K562 (cell line): ENCODE results near the gene SEC14L3. TPM values are rescaled to one million over a fixed set of nuclear protein-coding genes. Genes with fewer than 3 reads are reported as not detected.

Source experiments
- ARID1B ChIP-seq: fragments of 450-650 bp; IDR thresholded peaks from 2 replicates; pipeline ENCODE4 v1.6.1; 2016; ENCODE audit warnings: antibody characterized with exemption, mild to moderate bottlenecking, inconsistent platforms
- ATF1 ChIP-seq, 2 experiments: fragments of 450-650 bp in 1 of 2; IDR thresholded peaks; 2 replicates each; pipeline ENCODE4 v1.6.1; 2016; ENCODE audit warnings: missing compliant biosample characterization in 1 of 2, missing genetic modification characterization in 1 of 2
- BCL6 ChIP-seq: fragments of 250-450 bp; sonication (Bioruptor Pico); IDR thresholded peaks from 2 replicates; pipeline ENCODE4 v1.4.0; 2020
- L3MBTL2 ChIP-seq: fragments of 450-650 bp; IDR thresholded peaks from 2 replicates; pipeline ENCODE4 v1.6.1; 2016; ENCODE audit warnings: mild to moderate bottlenecking, moderate library complexity
- NFIX ChIP-seq: fragments of 250-450 bp; sonication (Bioruptor Pico); IDR thresholded peaks from 2 replicates; pipeline ENCODE4 v1.4.0; 2020; ENCODE audit warnings: low read depth, mild to moderate bottlenecking, moderate library complexity
- NR2C2 ChIP-seq, 2 experiments: fragments of 200-800 bp in 1 of 2; sonication (Bioruptor generic) in 1 of 2; sonication (generic) in 1 of 2; formaldehyde crosslinking in 1 of 2; IDR thresholded peaks; 2 replicates each; pipeline versions ENCODE4 v1.6.1 to v1.8.0; 2016 to 2022; ENCODE audit warnings: mild to moderate bottlenecking in 1 of 2, missing compliant biosample characterization in 1 of 2, missing genetic modification characterization in 1 of 2, missing genetic modification reagents in 1 of 2
- NR4A1 ChIP-seq, 2 experiments: fragments of 250-450 bp in 1 of 2; fragments of 450-650 bp in 1 of 2; sonication (Bioruptor Pico) in 1 of 2; IDR thresholded peaks; 2 replicates each; pipeline versions ENCODE4 v1.4.0 to v1.6.1; 2016 to 2020; ENCODE audit warnings: mild to moderate bottlenecking in 2 of 2, missing compliant biosample characterization in 1 of 2, missing genetic modification characterization in 1 of 2, moderate library complexity in 1 of 2
- RUNX1 ChIP-seq: sonication (generic); IDR thresholded peaks from 2 replicates; pipeline ENCODE4 v1.6.1; 2016; ENCODE audit warnings: antibody characterized with exemption, low read depth
- SMAD1 ChIP-seq: fragments of 150-350 bp; IDR thresholded peaks from 2 replicates; pipeline ENCODE4 v1.6.1; 2014; ENCODE audit warnings: low read length, low read depth; ENCODE audit not compliant: partially characterized antibody
- TBP ChIP-seq: optimal IDR thresholded peaks from 2 replicates; pipeline ENCODE3; 2011; ENCODE audit warnings: low read depth, low read length, improper control_type of control experiment
- ZNF174 ChIP-seq: fragments of 250-450 bp; sonication (Bioruptor Pico); IDR thresholded peaks from 2 replicates; pipeline ENCODE4 v1.4.0; 2020; ENCODE audit warnings: mild to moderate bottlenecking
- polyA plus RNA-seq, 8 experiments: library from polyadenylated mRNA; depleted of rRNA in 4 of 8; stranded (reverse) in 5 of 8; unstranded in 3 of 8; fragments of >200 nt; fragmentation: Nextera tagmentation in 2 of 8; fragmentation: Illumina TruSeq in 1 of 8; extraction: Ambion mirVana in 2 of 8; extraction: Trizol in 1 of 8; gene quantifications; 2 replicates each; pipeline versions ENCODE4 v1.2.1 to v1.2.3, GENCODE V29; 2011 to 2014; ENCODE audit warnings: inconsistent platforms in 1 of 8, missing spikeins in 1 of 8
- total RNA-seq, 7 experiments: library from RNA; depleted of rRNA in 6 of 7; stranded (reverse); fragments of >200 nt in 6 of 7; fragmentation: Illumina TruSeq in 2 of 7; extraction: Trizol in 2 of 7; gene quantifications; 2 replicates each; pipeline versions ENCODE4 v1.2.1 to v1.2.3, GENCODE V29; 2011 to 2021; ENCODE audit warnings: low replicate concordance in 1 of 7
- TF ChIP-seq, protein P1 (sequence below): fragments of 250-450 bp; sonication (Bioruptor Pico); IDR thresholded peaks from 2 replicates; pipeline ENCODE4 v1.5.0; 2021; ENCODE audit warnings: mild to moderate bottlenecking, borderline replicate concordance
- TF ChIP-seq, protein P2 (sequence below): fragments of 150-350 bp; IDR thresholded peaks from 2 replicates; pipeline ENCODE4 v1.6.1; 2014; ENCODE audit warnings: low read depth, mild to moderate bottlenecking, low read length, borderline replicate concordance
- TF ChIP-seq, protein P3 (sequence below): fragments of 250-450 bp; sonication (Bioruptor Pico); IDR thresholded peaks from 2 replicates; pipeline ENCODE4 v1.9.0; 2021; ENCODE audit warnings: mild to moderate bottlenecking
- TF ChIP-seq, protein P4 (sequence below): IDR thresholded peaks from 3 replicates; pipeline ENCODE4 v1.6.1; 2011; ENCODE audit warnings: borderline replicate concordance, mild to moderate bottlenecking; ENCODE audit not compliant: insufficient read length, insufficient read depth

SEC14L3 gene
- total and polyA plus RNA-seq, 9 of the 15 experiments (the other 6 are each of a cell fraction or from before 2014, with no cell fraction given), result not detected

DNA sequence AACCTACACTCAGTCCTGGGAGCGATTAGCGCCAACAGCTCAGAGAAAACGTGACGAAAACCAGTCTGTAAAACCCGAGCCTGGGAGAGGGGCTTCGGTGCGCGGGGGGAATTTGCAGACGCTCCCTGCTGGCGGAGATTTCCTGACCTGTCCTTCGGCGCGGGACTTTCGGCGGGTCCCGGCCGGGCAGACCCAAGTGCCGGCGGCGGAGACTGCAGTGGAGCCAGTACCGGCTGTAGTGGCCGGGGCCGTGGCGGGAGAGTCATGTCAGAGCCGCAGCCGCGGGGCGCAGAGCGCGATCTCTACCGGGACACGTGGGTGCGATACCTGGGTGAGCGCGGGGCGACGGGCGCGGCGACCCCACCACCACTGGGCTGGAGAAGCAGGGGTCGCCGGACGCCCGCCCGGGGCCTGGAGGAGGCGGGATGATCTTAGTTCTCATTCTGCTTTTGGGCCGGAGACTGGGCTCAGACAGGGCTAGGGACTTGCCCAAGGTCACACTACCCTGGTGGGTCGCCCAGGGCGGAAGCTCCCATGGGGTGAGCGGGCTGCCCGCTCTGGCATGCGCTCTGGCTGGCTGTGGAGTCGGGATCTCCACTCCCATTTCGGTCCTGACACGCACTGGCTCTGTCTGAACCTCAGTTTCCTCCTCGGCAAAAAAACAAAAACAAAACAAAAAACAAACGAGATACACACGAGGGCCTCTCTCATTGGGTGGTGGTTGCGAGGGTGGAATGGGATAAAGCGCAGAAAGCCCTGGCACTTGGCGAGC, 46.0 kb downstream of the SEC14L3 start, which contains the start of gene MTFP1 (continued):
- TF ChIP-seq NR2C2 (CRISPR knock-in tag; IDR thresholded peaks at IDR 0.05) (no peak), NR2C2 (tag; IDR thresholded peaks at IDR 0.05) (peak; percentile 40; the same call in 1 of the 2 replicates), SMAD1 (no peak), RUNX1 (no peak), ZNF174 (CRISPR knock-in tag) (no peak), NFIX (no peak), BCL6 (CRISPR knock-in tag) (no peak), ATF1 (CRISPR knock-in tag; IDR thresholded peaks at IDR 0.05) (no peak), ATF1 (tag; IDR thresholded peaks at IDR 0.05) (peak; percentile 15; the same call in 1 of the 2 replicates), L3MBTL2 (peak; percentile 78), NR4A1 (CRISPR knock-in tag; IDR thresholded peaks at IDR 0.05) (no peak), NR4A1 (tag; IDR thresholded peaks at IDR 0.05) (no peak), TBP (peak; percentile 31), ARID1B (no peak)
- TF ChIP-seq, protein P1, sequence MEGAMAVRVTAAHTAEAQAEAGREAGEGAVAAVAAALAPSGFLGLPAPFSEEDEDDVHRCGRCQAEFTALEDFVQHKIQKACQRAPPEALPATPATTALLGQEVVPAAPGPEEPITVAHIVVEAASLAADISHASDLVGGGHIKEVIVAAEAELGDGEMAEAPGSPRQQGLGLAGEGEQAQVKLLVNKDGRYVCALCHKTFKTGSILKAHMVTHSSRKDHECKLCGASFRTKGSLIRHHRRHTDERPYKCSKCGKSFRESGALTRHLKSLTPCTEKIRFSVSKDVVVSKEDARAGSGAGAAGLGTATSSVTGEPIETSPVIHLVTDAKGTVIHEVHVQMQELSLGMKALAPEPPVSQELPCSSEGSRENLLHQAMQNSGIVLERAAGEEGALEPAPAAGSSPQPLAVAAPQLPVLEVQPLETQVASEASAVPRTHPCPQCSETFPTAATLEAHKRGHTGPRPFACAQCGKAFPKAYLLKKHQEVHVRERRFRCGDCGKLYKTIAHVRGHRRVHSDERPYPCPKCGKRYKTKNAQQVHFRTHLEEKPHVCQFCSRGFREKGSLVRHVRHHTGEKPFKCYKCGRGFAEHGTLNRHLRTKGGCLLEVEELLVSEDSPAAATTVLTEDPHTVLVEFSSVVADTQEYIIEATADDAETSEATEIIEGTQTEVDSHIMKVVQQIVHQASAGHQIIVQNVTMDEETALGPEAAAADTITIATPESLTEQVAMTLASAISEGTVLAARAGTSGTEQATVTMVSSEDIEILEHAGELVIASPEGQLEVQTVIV (CRISPR knock-in tag), result no peak
- TF ChIP-seq, protein P2, sequence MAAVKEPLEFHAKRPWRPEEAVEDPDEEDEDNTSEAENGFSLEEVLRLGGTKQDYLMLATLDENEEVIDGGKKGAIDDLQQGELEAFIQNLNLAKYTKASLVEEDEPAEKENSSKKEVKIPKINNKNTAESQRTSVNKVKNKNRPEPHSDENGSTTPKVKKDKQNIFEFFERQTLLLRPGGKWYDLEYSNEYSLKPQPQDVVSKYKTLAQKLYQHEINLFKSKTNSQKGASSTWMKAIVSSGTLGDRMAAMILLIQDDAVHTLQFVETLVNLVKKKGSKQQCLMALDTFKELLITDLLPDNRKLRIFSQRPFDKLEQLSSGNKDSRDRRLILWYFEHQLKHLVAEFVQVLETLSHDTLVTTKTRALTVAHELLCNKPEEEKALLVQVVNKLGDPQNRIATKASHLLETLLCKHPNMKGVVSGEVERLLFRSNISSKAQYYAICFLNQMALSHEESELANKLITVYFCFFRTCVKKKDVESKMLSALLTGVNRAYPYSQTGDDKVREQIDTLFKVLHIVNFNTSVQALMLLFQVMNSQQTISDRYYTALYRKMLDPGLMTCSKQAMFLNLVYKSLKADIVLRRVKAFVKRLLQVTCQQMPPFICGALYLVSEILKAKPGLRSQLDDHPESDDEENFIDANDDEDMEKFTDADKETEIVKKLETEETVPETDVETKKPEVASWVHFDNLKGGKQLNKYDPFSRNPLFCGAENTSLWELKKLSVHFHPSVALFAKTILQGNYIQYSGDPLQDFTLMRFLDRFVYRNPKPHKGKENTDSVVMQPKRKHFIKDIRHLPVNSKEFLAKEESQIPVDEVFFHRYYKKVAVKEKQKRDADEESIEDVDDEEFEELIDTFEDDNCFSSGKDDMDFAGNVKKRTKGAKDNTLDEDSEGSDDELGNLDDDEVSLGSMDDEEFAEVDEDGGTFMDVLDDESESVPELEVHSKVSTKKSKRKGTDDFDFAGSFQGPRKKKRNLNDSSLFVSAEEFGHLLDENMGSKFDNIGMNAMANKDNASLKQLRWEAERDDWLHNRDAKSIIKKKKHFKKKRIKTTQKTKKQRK, result no peak
- TF ChIP-seq, protein P3, sequence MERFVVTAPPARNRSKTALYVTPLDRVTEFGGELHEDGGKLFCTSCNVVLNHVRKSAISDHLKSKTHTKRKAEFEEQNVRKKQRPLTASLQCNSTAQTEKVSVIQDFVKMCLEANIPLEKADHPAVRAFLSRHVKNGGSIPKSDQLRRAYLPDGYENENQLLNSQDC (CRISPR knock-in tag), result no peak
- TF ChIP-seq, protein P4, sequence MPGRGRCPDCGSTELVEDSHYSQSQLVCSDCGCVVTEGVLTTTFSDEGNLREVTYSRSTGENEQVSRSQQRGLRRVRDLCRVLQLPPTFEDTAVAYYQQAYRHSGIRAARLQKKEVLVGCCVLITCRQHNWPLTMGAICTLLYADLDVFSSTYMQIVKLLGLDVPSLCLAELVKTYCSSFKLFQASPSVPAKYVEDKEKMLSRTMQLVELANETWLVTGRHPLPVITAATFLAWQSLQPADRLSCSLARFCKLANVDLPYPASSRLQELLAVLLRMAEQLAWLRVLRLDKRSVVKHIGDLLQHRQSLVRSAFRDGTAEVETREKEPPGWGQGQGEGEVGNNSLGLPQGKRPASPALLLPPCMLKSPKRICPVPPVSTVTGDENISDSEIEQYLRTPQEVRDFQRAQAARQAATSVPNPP, result no peak
